DMS 273 treated with DMSO at 0.1 percent for 48 hours (cell line): ENCODE data around the gene C1orf210.

Experiments
- DNase-seq: peaks from one replicate; lab custom pipeline; 2025; lab: John Stamatoyannopoulos, UW

Gene C1orf210

GRCh38 chr1:43293896-43294760, 8.7 kb upstream of the C1orf210 start:
- DNase-seq = no peak

DNA sequence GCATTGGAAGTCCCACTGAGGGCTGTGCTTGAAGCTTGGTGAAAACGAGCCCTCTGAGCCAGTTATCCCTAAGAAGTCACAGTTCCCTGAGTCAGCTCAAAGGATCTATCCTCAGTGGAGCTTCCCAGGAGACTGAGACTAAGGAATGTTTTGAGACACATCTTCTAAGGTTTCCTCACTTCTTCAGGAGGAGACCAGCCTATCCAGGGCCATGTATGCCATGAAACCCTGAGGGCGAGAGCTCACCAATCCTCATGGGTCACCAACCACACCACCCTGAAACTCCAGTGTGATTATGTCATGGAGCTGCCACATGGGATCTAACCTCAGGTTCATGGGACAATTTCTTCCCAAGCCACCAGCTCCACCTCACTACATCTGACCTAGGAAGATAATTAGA, 7.8 kb upstream of the C1orf210 start:
- DNase-seq = no peak

DNA sequence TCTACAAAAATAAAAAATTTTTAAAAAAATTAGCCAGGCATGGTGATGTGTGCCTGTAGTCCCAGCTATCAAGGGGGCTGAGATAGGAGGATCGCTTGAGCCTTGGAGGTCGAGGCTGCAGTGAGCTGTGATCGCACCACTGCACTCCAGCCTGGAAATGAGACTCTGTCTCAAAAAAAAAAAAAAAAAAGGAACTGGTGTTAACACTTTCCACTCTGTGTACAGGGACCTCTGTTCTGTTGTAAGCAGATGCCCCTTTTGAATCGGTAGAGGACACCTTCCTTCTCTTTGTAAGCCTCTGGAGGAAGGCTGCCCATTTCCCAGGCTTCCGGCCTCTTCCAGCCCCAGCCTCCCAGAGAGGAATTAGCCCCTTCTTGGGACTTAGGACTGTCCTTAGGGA, 7.3 kb upstream of the C1orf210 start:
- DNase-seq = no peak

- DNase-seq = no peak
Observed at GRCh38 chr1:43292216-43292615, 6.8 kb upstream of the C1orf210 start.

- no peak for DNase-seq
Observed at GRCh38 chr1:43288785-43289706, 3.7 kb upstream of the C1orf210 start.

GRCh38 chr1:43288058-43288784, 2.8 kb upstream of the C1orf210 start:
- peak; percentile 19 for DNase-seq

- no peak for DNase-seq
Observed at GRCh38 chr1:43286533-43286932, 1.2 kb upstream of the C1orf210 start.

DNA sequence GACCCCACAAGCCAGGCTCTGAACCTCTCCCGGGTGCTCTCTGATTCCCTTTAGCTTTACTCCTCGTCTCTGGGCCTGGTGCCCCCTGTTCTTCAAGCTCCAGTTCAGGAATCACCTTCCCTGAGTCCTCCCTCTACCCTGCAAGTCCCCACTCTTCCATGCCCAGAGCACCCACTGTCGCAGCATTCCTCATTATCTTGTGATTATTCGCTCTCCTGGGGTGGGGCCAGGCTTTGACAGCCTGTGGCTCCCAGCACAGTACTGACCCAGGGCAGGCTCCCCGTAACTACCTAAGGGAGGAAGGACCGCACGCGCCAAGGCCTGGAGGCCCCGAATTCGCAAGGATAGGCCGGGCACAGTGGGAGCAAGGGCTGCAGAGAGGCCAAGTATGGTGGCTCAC, 734 bp upstream of the C1orf210 start:
- DNase-seq = no peak

DNA sequence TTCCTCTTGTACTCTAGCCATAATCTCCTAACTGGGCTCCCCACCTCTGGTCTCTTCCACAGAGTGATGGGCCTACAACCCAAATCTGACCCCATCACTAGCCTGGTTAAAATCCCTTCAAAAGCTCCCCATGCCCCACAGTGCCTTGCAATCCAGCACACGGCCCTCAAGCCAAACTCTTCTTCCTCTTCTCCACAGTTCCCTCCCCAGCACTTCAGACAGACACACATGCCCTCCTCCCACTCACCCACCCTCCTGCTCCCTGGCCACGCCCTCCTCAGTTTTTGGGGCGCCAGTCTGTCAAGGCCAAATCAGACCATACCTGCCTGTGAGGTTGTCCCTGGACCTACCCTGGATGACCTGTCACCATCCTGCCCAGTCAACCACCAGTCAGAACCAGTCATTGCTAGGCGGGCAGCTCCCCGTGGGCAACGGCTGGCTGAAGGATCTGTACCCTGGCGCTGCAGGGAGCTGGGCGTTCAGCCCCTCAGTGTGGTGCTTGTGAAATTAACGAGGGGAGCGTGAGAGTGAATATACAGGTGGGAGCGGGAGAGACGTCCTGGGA, 753 bp downstream of the C1orf210 start:
- DNase-seq = no peak

DNA sequence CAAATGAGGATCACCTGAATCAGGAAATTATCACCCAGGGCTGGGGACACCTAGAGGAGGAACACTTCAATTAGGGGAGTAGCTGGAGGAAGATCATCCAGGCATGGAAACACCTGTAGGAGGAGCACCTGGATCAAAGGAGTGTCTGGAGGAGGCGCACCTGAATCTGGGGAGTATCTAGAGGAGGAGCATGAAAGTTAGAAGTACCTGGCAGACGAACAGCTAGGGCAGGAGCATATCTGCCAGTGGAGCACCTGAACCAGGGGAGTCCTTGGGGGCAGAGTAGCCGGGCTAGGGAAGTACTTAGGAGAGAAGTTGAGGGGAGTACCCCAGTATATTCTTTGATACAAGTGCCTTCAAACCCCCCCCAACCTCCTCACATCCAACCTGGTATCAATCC, 1.3 kb downstream of the C1orf210 start:
- DNase-seq = no peak

- no peak for DNase-seq
Observed at GRCh38 chr1:43282220-43283195, 2.9 kb downstream of the C1orf210 start.

DNA sequence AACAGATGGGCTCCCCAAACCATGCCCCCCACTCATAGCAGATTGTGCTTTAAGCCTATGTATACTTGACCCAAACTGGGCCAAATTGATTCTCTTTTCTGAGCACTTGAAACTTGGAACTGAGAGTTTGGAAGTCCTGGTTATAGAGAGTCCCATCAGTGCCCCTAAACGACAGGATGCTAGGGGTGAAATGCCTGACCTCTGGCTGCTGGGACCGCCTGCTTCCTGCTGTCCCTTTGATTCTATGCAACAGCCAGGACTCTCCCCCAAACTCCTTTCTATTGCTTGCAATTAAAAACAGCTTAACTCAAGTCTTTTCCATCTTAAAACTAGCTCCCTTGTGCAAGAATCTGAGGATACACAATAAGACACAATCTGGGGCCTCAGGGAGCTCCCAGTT, 4.7 kb downstream of the C1orf210 start:
- DNase-seq = no peak

- no peak for DNase-seq
Observed at GRCh38 chr1:43279666-43280065, 5.7 kb downstream of the C1orf210 start.

DNA sequence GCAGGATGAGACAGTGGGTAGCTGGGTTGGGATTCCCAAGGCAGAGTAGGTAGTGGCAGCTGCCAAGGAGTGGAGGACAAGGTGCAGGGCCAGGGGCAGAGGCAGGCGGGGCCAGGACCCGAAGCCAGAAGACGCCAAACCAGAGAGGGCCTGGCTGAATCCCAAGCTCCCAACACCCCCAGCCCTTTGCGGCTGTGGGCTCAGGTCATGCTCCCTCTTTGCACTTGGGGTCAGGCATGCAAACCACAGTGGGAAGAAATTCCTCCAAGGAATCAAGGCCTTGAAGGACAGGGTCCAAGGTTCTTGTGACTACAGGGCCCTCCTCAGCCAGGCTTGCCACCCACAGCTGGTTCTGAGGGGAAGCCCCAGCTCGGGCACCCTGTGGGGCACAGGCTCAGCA, 6.2 kb downstream of the C1orf210 start:
- DNase-seq = no peak

DNA sequence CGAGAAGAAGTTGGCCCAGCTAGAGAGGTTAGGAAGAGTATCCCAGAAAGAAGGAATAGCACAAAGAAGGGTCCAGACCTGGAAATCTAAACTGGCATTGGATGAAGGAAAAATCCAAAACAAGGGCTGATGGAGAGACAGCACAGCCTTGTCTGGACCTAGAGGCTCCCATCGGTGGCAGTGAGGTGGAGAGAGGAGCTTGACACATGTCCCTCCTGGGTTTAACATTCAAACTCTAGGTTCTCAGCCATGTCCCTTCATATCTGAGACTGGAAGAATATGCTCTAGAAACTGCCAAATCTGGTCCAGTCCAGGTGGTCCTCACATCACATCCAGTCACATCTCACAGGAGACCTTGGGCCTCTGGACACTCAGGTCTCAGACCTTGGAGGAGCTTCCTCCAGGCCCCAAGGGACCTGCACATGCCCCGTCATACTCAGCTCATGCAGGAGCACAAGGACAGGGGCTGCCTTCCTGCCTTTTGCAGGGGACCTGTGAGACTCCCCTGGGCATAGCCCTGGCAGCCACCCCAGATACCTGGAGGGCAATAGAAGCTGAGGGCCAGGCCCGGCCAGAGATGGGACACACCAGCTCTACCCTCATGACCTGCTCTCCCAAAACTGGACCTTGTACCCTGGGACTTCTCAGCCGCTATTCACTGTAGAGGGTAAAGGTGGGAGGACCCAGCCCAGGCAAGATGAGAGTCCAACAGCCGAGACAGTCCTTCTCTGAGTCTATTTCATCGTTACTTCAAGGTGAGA, 8.1 kb downstream of the C1orf210 start:
- DNase-seq = no peak

DNA sequence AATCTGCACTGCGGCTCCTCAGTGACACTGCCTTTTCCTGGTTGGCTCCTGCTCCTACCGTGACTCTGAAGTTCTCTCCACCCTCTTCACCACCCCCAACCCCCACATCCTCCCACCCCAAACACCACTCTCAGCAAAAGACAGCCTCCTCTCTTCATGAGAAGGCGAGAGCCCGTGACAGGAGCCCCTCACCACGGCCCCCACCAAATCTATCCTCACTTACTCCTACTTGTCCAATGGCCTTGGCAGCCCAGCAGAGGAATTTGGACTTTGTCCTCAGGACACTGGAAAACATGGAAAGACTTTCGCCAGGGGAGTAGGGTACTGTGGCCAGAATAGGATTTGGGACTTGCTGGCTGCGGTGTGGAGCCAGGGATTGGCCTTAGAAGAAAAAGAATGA, 8.7 kb downstream of the C1orf210 start:
- DNase-seq = no peak

DNA sequence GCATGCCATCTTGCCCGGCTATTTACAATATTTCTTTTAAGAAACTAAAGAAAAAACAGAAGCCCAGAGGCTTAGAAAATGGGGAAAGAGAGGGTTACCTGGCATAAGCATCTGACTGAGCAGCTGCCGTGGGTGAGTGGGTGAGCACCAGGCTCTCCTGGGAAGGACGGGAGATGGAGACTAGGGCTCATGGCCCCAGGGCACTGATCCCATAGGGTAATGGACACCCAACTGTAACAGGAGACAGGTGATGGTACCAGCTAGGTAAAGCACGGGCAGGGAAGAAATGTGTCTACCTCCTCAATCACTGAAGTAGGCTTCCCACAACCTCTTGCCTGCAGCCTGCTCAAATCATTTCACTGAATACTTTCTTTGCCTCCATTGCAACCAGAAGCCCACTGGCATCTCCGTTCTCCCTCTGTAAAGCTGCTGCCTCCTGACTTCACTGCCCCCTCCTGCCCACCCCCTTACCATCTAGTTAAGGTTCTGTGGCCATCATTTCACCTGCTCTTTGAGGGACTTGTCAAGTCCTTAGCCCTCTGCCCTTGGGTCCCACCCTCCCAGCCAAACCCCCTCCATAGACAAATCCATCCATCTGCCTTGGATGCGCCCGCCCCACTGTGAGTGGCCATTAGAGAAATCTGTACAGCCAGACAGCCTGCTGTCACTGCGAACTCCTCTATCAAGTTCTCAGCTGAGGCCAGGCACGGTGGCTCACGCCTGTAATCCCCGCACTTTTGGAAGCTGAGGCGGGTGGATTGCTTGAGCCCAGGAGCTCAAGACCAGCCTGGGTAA, 9.4 kb downstream of the C1orf210 start:
- DNase-seq = no peak

GRCh38 chr1:43274804-43275180, 10.6 kb downstream of the C1orf210 start:
- no peak for DNase-seq

GRCh38 chr1:43274125-43274803, 11.1 kb downstream of the C1orf210 start:
- DNase-seq = no peak
